NCI-H345 treated with DMSO at 0.1 percent for 48 hours (cell line): Measurements from ENCODE around the gene FBXL22.
"Not testable (repeated sequence)": the region's sequence is repeated elsewhere in the genome, so short reads cannot be mapped to it uniquely, and the experiment has no call there.

Source experiments
- DNase-seq: peaks from one replicate; lab custom pipeline; 2025; ENCODE audit not compliant: unreplicated experiment; lab: John Stamatoyannopoulos, UW

Gene FBXL22

GRCh38 chr15:63611177-63611576 is 14.0 kb downstream of the FBXL22 start:
- no peak for DNase-seq

- no peak for DNase-seq
These were observed 15.1 kb downstream of the FBXL22 start for GRCh38 chr15:63612300-63612699.

GRCh38 chr15:63615935-63616334 is 18.7 kb downstream of the FBXL22 start:
- no peak for DNase-seq

- not testable (repeated sequence) for DNase-seq
These were observed 20.0 kb downstream of the FBXL22 start for GRCh38 chr15:63617147-63617546.

GRCh38 chr15:63617627-63618026 is 20.4 kb downstream of the FBXL22 start:
- DNase-seq: not testable (repeated sequence)

- not testable (repeated sequence) for DNase-seq
These were observed 23.6 kb downstream of the FBXL22 start for GRCh38 chr15:63620760-63621159.

GRCh38 chr15:63623232-63623969 is 26.2 kb downstream of the FBXL22 start:
- DNase-seq: no peak

- no peak for DNase-seq
These were observed 29.8 kb downstream of the FBXL22 start for GRCh38 chr15:63626955-63627354.

GRCh38 chr15:63628123-63628822 is 31.1 kb downstream of the FBXL22 start:
- DNase-seq: no peak

GRCh38 chr15:63630036-63630751 is 33.0 kb downstream of the FBXL22 start:
- no peak for DNase-seq

- no peak for DNase-seq
These were observed 36.1 kb downstream of the FBXL22 start for GRCh38 chr15:63633312-63633711.

GRCh38 chr15:63634154-63634553 is 37.0 kb downstream of the FBXL22 start:
- DNase-seq: no peak

GRCh38 chr15:63636518-63637061 is 39.4 kb downstream of the FBXL22 start:
- DNase-seq: no peak

GRCh38 chr15:63638839-63639238 is 41.7 kb downstream of the FBXL22 start:
- DNase-seq: no peak

- no peak for DNase-seq
These were observed 43.0 kb downstream of the FBXL22 start for GRCh38 chr15:63640146-63640545.
